Epithelial cell of proximal tubule (primary cell): Measurements from ENCODE around the gene KRTAP5-2. TPM values are rescaled to one million over a fixed set of nuclear protein-coding genes. Genes with fewer than 3 reads are reported as not detected.
"Not testable (repeated sequence)": the region's sequence is repeated elsewhere in the genome, so short reads cannot be mapped to it uniquely, and the experiment has no call there.

Experiments used
- DNase-seq: peaks from one replicate; pipeline ENCODE4 v3.0.0-alpha.2; 2011; ENCODE audit warnings: low read depth
- H3K4me3 ChIP-seq: 2 replicates; pipeline ENCODE4 v1.5.1; 2011; ENCODE audit warnings: low read depth, mild to moderate bottlenecking, low read length
- total RNA-seq: library from RNA; depleted of rRNA; stranded (reverse); fragments of >200 nt; gene quantifications from 2 replicates; pipeline ENCODE4 v1.2.3, GENCODE V29; 2015
- TF ChIP-seq, protein P1 (sequence below): conservative IDR thresholded peaks from 2 replicates; pipeline ENCODE4 v1.5.1; 2012; ENCODE audit warnings: low read depth, mild to moderate bottlenecking, low read length

The KRTAP5-2 gene
- total RNA-seq, 1 donor from 2014 or later = not detected

GRCh38 chr11:1592628-1593027, 5.5 kb downstream of the KRTAP5-2 start:
- DNase-seq = no peak
- TF ChIP-seq, protein P1, sequence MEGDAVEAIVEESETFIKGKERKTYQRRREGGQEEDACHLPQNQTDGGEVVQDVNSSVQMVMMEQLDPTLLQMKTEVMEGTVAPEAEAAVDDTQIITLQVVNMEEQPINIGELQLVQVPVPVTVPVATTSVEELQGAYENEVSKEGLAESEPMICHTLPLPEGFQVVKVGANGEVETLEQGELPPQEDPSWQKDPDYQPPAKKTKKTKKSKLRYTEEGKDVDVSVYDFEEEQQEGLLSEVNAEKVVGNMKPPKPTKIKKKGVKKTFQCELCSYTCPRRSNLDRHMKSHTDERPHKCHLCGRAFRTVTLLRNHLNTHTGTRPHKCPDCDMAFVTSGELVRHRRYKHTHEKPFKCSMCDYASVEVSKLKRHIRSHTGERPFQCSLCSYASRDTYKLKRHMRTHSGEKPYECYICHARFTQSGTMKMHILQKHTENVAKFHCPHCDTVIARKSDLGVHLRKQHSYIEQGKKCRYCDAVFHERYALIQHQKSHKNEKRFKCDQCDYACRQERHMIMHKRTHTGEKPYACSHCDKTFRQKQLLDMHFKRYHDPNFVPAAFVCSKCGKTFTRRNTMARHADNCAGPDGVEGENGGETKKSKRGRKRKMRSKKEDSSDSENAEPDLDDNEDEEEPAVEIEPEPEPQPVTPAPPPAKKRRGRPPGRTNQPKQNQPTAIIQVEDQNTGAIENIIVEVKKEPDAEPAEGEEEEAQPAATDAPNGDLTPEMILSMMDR = no peak
- H3K4me3 ChIP-seq = no peak overlapping the region

- TF ChIP-seq, protein P1 = no peak
- no peak overlapping the region for H3K4me3 ChIP-seq
- DNase-seq = no peak
Measured at GRCh38 chr11:1589996-1590395, 8.1 kb downstream of the KRTAP5-2 start.

- not testable (repeated sequence) for H3K4me3 ChIP-seq, DNase-seq
Measured at GRCh38 chr11:1589191-1589963, 8.7 kb downstream of the KRTAP5-2 start.

DNA sequence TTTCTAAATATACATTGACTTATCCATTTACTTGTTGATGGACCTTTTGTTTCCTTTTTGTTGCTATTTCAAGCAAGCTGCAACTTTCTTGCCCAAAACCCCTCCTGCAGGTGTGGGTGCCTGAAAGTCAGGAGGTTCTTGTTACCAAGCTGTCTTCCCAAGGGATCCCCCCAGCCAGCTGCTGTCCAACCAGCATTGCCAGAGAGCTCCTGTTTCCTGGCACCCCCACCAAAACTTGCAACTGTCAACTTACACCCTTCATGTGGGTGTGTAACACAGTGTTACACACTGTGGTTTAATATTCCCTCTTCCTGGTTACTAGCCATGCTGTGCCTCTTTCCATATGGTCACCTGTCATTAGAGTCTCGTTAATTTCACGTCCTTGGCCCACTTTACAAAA, 11.4 kb downstream of the KRTAP5-2 start:
- TF ChIP-seq, protein P1 = no peak
- DNase-seq = no peak

DNA sequence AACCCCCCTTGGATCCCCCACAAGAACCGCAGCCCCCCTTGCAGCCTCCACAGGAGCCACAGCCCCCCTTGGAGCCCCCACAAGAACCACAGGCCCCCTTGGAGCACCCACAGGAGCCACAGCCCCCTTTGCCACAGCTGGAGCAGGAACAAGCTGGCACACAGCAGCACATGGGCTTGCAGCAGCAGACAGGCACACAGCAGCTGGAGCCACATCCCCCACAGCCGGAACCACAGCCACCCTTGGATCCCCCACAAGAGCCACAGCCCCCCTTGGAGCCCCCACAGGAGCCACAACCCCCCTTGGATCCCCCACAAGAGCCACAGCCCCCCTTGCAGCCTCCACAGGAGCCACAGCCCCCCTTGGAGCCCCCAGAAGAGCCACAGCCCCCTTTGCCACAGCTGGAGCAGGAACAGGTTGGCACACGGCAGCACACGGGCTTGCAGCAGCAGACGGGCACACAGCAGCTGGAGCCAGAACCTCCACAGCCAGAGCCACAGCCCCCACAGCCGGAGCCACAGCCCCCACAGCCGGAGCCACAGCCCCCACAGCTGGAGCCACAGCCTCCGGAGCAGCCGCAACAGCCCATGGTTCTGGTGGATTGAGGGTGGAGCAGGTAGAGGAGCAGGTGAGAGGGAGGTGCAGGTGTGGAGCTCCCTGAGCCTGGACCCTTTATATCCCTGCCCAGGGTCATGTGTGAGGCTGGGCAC, 13.3 kb downstream of the KRTAP5-2 start, which contains the start of gene KRTAP5-1:
KRTAP5-1 (minus strand) TSS at position 623 of the 710 bp plus-strand sequence; CDS start at position 589, 34 bp downstream.
- not testable (repeated sequence) for DNase-seq, H3K4me3 ChIP-seq

More for the DNA sequence above, 11.4 kb downstream of the KRTAP5-2 start:
- H3K4me3 ChIP-seq = no peak overlapping the region

DNA sequence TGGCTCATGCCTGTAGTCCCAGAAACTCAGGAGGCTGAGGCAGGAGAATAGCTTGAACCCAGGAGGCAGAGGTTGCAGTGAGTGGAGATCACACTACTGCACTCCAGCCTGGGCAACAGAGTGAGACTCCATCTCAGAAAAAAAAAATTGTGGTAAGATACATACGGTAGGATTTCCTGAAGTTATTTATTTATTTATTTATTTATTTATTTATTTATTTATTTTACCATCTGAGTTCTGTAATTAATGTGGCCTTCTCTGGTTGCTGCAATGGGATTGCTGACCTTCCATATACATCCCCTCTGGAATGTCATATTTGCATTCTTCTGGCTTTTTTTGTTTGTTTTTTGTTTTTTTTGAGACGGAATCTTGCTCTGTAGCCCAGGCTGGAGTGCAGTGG, 15.2 kb downstream of the KRTAP5-2 start:
- not testable (repeated sequence) for DNase-seq, H3K4me3 ChIP-seq

- DNase-seq = no peak
- no peak overlapping the region for H3K4me3 ChIP-seq
- TF ChIP-seq, protein P1 = no peak
Measured at GRCh38 chr11:1581976-1582375, 16.1 kb downstream of the KRTAP5-2 start.

- H3K4me3 ChIP-seq = no peak overlapping the region
- TF ChIP-seq, protein P1 = no peak
- no peak for DNase-seq
Measured at GRCh38 chr11:1576825-1577224, 21.3 kb downstream of the KRTAP5-2 start.

GRCh38 chr11:1575756-1576155, 22.3 kb downstream of the KRTAP5-2 start:
- not testable (repeated sequence) for H3K4me3 ChIP-seq, DNase-seq
